NCI-H2227 (cell line): ENCODE results near the gene WDR77.
A peak's percentile ranks its signal among the peaks of the same experiment; 100 is the strongest.

Experiments
- DNase-seq: peaks from one replicate; lab custom pipeline; 2025; ENCODE audit not compliant: unreplicated experiment; lab: John Stamatoyannopoulos, UW

The WDR77 gene

DNA sequence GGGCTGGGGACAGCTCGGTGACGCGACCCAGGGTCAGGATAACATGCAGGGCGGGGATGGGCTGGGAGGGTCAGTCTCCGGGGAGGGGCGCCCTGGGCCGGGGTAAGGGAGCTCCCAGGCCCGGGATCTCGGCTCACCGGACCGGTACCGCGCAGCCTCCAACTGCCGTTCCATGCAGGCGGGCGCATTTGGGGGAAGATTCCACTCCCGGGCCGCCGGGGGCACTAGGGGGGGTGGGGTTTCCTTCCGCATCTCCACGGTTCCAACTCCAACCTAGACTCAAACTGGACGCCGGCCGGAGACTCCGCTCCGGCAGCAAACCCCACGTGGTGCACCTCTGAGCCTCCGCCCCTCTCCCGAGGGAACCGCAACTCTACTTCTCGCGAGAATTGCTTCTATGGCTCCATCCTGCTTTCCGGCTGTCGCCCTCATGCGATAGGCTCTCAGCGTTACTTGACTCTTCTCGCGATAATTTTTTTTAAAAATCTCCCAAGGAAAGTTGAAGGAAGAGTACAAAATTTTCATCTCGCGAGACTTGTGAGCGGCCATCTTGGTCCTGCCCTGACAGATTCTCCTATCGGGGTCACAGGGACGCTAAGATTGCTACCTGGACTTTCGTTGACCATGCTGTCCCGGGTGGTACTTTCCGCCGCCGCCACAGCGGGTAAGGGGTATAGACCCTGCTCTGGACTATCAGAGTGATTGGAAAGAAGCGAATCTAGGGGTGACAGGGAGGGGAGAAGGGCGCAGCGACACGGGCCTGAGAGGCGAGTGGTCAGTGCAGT lies at the start of gene WDR77, which contains the start of gene ATP5PB:
WDR77 (minus strand) TSS at position 339 of the 785 bp plus-strand sequence; CDS start at position 252, 87 bp downstream.
ATP5PB (plus strand) TSS at position 547 of the 785 bp plus-strand sequence; CDS start at position 625, 78 bp downstream.
- DNase-seq = peak; percentile 100

DNA sequence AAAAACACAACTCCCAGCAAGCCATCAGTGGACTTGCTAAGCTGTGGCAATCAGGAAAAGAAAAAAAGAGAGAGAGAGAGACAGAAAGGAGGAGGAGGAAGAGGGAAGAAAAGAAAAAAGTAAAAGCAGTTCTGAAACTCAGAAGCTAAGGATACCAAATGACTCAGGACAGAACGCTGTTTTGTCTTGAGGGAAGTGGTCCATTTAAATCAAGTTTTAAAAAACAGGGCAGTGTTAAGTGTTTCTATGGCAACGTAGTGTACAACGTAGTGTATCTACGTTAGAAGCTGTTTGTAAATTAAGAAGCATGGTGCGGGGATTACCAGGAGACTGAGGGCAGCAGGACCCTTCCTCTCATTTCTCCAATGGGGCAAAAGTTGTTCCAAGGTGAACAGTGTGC lies 48.5 kb upstream of the WDR77 start:
- no peak for DNase-seq

DNA sequence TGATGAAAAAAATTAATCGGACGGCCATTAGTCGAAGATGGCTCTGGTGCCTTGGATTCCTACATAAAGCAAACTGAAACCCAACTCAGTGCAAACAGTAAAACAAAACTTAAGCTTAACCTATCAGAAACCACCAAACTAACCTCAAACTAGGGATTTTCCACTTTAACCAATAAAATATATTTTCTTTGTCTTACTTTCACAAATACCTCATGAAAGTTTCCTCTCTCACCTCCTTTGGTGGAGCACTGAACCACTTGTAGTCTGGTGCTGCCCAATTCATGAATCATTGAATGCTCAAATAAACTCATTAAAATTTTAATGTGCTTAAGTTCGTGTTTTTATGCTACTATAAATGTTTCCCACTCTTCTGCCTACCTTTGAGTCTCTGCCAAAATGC lies 47.3 kb upstream of the WDR77 start:
- no peak for DNase-seq

DNA sequence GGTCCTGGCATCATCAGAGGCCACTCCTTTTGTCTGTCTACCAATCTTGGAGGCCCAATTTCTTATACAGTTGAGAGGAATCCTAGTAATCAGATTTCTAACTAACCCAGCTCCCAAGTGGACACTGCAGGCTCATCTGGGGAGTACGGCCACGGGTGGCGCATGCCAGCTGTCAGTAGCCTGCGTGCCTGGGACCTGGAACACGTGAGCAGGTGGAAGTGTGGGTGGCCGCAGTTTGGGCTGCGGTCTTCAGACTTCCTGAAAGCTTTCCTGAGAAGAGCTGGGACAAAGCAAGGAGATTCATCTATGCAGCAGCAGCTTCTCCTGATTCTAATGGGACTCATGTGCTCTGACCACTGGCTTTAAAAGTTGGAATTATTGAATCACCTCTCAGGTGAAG lies 42.0 kb upstream of the WDR77 start:
- no peak for DNase-seq

DNA sequence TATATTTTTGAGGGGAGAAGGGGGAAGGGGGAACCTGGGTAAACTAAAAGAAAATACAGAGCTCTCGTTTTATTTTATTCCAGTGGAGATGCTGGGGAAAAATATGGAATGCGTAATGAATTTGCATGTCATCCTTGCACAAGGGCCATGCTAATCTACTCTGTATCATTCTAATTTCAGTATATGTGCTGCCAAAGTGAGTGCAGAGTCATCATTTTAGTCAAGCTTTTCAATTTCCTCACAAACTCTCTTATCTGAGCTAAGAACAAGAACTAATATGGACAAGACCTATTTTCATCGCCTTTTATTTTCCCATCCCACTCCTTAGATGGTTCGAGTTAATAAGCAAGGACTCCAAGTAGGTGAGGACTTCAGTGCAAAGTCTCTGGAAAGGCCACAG lies 41.2 kb upstream of the WDR77 start:
- DNase-seq = no peak

DNA sequence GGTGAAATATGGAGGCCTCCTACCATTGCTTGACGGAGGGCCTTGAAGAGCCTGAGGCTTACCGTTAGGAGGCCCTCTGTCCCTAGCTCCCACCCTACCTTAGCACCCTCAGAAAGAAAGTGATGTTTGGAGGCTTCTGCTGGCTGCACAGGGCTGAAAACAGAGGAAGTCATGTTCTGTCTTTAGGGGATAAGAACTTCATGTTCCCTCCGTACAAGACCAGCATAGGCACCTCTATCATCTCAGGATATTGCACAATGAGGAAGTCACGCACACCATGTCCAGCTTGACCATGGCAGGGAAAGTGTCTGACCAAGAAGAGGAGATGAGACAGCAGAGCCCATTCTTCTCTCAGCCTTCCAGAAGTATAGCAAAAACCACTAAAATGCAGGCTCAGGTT lies 40.5 kb upstream of the WDR77 start:
- DNase-seq = no peak

DNA sequence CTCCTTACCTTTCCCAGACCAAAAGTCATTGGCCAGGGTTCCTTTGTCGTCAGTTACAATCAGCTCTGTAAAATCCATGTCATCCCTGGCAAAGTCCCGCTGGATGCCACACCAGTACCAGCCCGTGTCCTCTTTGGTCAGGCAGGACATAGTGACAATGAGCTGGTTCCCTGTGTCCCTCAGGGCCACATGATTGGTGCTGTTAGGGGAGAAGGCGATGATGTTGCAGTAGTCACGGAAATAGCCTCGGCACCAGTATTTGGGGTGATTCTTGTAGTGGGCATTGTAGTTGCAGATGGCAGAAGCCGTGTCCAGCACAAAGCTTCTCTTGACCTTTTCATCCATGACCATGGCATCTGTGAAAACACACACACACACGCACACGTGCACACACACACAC lies 39.6 kb upstream of the WDR77 start:
- DNase-seq = no peak

DNA sequence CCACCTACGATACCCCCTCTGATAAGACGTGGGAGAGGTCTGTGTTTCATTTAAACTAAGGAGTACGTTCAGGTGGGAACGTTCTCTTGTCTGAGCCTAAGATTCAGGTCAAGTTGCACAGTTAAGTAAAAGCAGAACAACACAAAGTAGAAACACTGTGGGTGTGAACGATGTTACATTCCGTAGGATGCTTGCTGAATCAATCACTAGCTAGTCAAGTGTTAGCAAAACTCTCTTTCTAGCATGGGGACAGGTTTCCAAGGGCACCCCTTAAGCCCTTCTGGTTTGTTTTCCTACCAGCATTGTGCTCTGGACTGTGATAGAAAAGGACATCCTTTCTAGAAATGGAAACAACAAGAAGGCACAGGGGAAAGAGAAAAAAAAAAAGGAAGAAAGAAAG lies 38.1 kb upstream of the WDR77 start:
- no peak for DNase-seq

DNA sequence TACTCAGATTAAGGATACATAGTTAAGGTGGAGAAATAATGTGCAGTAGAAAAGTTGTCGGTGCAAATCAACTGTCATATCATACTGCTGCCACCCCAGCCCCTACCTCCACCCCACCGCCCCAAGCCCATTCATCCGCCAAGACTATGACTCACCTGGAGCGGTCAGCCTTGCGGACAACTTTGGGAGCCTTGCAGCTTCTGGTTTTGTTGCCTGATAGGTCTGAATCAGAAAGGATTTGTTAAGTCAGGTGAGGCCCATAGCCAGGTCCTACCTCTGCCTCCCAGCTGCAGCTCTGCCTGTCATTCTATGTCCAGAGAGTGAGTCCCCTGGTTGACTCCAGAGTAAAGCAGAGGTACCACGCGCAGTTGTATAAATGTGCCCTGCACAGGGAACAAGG lies 37.4 kb upstream of the WDR77 start:
- DNase-seq = no peak

DNA sequence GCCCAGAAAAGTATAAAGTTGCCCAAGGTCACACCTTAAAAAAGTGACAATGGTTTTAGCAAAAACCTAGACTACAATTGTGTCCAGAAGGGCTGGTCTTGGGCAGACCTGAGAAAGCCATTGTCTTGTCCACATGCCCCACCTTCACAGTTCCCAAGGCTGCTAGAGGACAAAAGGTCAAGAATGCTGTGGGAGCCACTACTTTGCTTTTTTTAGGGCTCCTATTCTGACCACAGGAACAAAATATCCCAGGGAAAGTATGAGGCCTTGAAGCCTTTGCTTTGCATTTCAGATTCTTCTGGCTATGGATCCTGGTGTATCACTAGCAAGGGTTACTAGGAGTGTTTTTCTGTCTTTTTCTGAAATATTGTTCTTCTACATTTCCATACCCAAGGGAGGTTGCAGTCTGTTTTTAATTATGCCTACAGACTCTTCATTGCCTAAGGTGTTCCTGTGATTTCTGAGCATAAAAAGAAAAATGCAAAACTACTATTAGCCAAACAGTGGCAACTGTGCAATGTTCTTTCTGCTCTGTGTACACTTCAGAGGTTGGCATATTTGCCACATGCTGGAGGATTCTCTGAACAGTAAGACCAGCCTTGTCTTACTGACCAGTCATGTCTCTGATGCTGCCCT lies 35.5 kb upstream of the WDR77 start:
- DNase-seq = no peak

DNA sequence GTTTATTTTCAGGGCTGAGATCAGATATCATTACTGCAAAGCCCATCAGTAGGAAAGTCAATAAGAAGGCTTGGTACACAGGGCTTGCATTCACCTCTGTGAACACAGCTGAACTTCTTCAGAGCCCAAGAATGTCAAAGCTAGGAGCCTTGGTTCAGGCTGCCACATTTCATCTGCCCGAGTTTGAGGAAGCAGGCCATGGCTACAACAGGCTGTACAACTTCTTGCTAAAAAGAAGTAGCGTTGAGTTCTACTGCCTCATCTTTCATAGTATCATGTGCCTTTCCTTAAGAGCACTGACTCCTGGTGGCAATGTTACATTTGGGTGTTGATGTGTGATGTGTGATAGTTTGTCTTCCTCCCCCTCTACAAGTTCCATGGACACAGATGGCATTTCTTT lies 34.8 kb upstream of the WDR77 start:
- DNase-seq = no peak

DNA sequence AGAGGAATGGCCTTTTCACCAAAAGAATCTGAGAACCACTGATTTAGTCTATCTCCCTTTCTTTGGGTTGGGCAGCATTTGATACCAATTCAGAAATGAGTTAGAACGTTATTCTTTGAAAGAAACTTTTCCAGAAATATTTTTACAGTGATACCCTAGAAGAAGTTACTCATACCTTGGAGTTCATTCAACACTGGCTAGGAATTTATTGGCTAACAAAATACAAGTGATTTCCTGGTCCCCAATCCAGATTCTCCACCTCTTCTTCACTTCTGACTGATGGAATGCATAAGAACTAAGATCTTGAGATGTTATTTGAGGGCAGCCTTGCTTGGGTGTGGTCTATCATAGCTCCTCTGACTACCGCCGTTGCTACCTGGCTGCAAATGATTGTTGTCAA lies 34.1 kb upstream of the WDR77 start:
- DNase-seq = no peak

DNA sequence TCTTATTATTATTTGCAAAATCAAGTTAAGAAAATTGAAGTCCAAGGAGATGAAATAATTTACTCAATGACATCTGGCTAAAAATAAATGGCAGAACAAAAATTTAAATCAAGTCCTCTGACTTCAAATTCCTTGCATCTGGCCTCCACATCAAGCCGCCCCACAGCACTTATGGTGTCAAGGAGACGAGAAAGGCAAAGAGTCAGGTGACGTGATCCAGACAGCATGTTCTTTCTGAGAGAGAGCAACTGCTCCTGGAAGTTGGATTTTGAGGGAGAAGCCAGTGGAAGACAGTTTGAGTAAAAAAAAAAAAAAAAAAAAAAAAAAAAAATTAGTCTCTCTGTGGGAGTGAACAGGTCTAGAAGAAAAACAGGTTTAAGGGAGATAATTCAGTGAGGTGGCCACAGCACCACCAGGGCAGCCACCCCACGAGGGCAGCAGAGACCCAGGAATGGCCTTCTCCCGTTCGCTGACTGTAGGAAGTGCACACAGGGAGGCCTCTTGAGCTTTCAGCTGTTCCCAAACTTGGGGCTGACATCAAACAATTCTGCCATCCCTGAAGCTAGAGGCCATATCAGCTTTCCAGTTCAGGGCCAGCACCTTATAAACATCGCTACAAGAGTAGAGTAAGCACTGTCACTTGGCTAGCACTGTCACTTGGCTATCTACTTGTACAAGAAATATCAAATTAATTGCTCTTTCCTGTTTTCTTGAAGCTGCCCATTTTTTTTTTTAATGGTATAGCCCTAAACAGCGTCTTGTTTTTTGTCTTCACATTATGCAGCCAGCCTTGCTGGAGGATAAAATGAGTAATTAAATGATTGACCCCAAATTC lies 32.5 kb upstream of the WDR77 start:
- DNase-seq = peak; percentile 62

DNA sequence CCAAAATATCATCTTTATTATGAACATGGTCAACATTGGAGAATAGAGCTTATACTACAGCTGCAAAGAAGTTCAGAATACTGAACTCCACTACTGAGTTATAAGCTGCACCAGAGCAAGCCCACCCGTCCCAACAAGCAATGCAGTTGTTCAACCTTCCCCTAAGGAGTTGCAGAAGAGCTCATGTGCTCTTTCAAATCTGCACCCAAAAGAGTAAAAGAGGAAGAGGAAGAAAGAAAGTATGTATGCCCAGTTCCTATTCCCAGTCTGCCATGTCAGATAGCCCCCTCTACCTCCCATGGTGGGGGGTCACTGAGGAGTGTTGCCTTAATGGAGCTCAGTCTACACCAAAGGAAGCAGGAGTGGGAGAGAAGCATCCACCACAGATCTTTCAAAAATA lies 31.6 kb upstream of the WDR77 start:
- DNase-seq = no peak

DNA sequence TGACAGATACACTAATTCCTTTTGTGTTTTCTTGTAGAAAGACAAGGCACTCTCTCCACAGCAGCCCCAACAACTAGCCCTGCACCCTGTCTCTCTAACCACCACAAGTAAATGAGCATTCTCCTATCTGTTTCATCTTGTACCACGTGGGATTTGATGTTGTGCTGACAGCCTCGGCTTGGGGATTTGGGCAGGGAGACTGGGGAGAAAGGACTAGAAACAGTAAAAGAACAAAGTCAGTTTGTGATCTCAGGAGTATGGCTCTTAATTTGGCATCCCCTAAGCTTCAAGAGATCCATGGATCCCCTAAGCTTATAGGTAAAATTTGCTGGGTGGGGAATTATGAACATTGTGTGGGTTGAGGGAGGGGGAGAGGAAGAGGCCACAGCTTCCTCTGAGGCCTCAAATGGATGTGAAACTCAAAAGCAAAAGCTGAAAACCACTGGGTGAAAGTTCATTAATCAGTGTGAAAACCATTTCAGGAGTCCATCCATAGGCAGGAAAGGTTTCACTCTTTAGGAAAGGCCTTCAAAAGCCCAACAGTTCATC lies 27.8 kb upstream of the WDR77 start:
- DNase-seq = no peak

DNA sequence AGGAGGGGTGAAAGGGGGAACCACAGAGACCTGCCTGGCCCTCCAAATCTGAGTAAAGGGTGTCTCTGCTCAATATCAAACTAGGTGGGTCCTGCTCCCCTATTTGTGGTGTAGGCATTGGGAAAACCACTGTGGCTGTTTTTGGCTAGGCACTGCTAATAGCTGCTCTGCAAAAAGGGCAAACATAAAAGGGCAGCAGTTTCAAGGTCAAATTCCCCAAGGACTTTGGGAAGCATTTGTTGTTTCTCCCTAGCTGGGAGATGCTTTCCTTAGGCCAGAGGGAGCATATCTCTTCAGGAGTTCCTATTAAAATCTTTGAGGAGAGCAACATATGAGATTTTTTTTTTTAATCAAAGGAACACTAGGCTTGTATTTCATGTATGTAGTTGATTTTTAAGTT lies 27.2 kb upstream of the WDR77 start:
- no peak for DNase-seq

DNA sequence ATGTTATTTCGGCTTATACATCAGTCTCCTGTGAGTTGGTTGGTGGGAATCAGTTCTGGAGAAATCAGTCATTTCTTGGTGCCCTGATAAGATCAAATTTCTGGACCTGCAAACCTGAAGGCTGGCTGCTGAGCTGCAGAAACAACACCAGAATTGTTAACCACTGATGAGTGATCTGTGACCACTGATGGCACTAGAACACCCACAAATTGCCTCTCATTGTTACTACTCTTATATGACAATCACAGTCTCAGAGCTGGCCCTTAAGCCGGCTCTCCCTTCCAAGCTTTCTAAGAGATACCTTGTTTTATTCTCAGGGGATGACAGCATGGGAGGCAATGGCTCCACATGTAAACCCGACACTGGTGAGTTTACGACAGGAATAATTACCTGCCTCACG lies 26.6 kb upstream of the WDR77 start:
- no peak for DNase-seq

DNA sequence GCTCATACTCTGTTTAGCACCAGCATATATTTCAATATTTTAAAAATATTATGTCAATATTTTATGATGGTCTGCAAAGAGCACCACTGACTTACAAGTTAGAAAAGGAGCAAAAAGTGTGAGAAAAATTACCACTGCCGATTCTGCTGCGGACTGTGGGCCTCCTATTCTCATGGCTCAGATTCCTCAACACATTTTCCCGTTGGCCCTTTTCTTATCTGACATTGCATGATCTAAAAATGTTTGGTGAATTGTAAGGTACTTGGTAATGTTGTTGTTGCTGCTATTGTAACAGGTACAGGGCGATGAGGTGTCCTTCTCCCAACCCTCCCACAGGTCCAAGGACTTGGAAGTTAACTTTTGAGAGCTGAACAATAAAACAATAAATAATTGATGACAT lies 25.5 kb upstream of the WDR77 start:
- DNase-seq = no peak

DNA sequence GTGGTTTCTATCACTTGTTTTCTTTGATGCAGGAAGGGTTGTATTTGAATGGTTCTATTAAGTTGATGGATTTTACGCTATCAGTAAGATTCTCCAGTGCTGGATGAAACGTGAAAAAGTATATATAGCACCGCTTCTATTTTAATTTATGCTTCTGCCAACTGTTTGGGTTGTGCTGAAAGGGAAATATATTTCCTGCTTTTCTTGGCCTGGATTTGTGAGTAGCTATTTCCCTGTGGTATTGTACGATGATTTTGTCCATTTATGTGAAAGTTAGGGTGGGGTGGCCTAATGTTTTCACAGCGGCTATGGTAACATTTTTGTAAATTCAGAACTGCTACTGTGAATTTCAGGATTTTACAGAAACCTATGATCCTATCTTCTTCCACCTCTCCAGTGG lies 25.1 kb upstream of the WDR77 start:
- DNase-seq = no peak

DNA sequence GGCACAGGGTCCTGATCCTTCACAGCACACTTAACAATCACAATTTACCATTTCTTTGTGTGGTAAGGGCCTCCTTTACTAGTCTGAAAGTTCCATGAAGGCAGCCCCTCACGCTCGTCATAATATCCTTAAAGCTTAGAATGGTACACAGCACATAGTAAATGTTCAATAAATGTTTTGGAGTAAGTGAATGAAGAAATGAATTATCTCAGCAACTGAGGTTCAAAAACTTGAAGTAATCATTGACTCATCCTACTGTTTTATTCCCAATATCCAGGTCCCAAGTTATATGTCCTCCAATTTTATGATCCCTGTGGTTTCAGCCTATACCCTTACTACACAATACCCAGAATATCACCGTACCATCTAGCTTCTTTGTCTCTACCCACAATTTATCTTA lies 22.5 kb upstream of the WDR77 start:
- no peak for DNase-seq

DNA sequence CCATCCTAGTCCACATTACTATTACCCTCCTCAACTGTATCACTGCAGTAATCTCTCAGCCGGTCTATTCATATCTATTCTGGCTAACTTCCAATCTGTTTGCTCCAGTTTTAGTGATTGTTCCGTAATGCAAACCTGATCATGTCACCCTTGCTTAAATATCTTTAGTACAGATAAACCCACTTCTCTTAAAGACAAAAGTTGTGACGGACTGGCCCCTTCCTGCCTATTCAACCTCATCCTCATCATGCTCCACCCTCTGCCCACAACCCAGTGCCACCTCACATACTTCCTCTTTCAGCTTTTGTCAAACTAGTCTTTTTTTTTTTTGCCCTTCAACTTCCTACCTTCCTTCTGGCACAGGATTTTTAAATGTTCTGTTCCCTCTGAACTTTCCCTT lies 22.0 kb upstream of the WDR77 start:
- no peak for DNase-seq

DNA sequence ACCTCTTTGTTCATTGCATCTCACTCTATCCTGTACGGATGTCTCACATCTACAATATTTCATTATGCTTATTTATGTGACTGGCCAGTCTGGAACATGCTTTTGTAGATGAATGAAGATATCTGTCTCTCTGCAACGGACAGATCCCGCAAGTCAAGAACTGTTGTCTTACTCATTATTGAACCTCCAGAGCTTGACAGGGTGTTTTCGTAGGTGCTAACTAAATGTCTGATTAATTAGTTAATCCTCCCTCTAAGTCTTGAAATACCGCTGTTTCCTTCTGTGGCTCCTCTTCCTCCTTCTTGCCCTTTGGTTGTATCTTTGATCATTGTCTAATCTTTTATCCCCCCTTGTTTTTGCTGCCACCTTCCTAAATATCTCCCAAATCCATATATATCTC lies 21.5 kb upstream of the WDR77 start:
- DNase-seq = no peak
